Inferior parietal cortex (tissue), 1 donor: ENCODE measurements around the gene SYT12.
"Not testable (repeated sequence)": the region's sequence is repeated elsewhere in the genome, so short reads cannot be mapped to it uniquely, and the experiment has no call there.

ENCODE experiments used
- DNase-seq: peaks from one replicate; pipeline ENCODE4 v3.0.0-alpha.2; 2016; ENCODE audit errors: extremely low spot score

Gene SYT12

DNA sequence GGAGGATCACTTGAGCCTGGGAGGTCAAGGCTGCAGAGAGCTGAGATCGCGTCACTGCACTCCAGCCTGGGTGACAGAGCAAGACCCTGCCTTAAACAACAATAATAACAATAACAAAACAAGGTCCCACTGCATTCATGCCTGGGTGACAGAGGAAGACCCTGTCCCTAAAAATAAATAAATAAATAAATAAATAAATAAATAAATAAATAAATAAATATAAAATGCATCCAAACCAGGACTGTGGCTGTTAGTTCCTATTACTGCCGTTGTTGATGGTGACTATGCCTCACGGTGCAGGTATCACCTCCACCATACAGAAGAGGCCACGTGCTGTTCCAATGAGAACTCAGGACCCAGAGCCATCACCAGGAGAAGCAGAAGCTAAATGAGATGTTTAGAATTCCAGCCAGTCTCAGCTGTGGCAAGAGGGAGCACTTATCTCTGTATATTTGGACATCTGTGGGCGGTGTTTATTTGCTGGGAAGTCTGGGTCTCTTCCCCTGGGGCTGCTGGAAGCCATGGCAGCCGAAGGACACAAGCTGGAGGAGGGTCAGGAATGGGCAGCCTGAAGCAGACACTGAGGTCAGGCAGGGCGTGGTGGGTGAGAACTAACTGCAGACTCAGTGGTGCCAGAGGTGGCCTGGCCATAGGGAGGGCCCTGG is 26.2 kb upstream of the SYT12 start:
- no peak for DNase-seq

DNA sequence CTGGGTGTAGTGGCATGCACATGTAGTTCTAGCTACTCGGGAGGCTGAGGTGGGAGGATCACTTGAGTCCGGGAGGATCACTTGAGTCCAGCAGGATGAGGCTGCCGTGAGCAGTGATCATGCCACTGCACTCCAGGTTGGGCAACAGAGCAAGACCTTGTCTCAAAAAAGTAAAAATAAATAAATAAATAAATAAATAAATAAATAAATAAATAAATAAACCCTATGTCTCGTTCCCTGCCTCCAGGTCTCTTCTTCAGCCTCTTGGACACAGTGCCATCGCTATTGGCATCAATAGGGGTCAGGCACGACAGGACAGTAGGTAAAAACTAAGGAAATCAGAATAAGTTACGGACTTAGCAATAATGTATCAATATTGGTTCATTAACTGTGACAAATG is 23.4 kb upstream of the SYT12 start:
- DNase-seq = no peak

DNA sequence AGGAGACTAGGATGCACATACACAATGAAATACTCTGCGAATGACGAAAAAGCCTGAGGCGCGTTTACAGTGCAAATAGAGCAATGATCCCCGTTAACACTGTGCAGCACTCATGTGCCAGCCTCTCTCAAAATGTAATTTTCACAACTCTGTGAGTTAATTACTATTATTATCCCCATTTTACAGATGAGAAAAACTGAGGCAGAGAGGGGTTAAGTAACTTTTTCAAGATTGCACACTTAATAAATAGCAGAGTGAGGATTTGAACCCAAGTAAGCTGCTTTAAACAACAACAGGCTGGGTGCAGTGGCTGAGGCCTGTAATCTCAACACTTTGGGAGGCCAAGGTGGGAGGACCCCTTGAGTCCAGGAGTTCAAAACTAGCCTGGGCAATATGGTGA is 21.6 kb upstream of the SYT12 start:
- DNase-seq = no peak

DNA sequence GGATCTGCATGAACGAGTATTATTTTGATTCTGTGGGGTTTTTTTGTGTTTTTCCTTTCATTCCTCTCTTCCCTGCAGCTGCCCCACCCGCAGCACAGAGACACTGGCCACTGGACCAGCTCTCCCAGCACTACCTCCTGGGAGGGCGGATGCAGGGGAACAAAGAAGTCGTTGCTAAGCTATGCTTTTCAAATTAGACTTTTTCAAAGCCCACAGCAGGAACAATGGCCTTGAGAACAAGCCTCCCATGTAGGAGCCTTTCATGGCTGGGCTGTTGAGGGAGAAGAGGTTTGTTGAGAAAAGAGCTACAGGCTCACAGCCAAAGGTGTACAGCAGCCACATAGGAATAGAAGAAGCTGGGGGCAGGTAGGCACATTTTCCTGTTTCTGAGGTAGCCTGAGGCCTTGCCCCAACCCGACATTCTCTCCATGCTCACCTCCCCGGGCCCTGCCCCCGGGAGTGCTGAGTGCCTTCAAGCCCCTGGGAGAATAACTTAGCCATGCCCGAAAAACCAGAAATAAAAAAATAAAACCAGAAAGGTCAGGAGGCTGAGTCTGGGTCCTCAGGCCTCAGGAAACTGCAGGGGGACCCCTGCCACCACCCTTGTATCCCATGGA is 20.5 kb upstream of the SYT12 start:
- DNase-seq = no peak

DNA sequence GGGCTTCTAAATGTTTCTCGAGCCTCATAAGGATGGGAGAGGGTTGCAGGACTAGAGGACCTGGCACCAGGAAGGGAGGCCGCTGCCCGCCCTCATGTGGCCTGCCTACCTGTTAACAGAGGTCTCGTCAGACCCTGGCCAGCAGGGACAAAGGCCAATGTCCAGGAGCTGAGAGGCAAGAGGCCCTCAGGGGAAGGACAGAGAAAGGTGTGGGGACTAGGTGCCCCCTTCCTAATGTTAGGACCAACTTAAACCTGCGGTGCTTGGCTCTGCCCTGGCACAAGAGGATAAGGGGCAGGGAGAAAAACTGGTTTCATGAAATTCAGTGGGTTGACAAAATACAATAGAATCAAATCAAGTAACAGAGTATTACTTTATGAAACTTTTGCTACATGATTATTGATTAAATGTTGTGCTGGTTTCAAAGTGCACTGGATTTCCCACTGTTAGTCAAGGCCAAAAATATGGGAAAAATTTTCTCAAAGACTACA is 20.0 kb upstream of the SYT12 start:
- DNase-seq = no peak

DNA sequence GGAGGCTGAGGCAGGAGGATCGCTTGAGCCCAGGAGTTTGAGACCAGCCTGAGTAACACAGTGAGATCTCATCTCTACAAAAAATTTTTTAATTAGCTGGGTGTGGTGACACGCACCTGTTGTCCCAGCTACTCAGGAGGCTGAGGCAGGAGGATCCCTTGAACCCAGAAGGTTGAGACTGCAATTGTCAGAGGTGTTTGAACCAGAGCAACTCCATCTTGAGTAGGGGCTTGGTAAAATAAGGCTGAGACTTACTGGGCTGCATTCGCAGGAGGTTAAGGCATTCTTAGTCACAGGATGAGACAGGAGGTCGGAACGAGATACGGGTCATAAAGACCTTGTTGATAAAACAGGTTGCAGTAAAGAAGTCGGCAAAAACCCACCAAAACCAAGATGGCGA is 17.7 kb upstream of the SYT12 start:
- DNase-seq = not testable (repeated sequence)

DNA sequence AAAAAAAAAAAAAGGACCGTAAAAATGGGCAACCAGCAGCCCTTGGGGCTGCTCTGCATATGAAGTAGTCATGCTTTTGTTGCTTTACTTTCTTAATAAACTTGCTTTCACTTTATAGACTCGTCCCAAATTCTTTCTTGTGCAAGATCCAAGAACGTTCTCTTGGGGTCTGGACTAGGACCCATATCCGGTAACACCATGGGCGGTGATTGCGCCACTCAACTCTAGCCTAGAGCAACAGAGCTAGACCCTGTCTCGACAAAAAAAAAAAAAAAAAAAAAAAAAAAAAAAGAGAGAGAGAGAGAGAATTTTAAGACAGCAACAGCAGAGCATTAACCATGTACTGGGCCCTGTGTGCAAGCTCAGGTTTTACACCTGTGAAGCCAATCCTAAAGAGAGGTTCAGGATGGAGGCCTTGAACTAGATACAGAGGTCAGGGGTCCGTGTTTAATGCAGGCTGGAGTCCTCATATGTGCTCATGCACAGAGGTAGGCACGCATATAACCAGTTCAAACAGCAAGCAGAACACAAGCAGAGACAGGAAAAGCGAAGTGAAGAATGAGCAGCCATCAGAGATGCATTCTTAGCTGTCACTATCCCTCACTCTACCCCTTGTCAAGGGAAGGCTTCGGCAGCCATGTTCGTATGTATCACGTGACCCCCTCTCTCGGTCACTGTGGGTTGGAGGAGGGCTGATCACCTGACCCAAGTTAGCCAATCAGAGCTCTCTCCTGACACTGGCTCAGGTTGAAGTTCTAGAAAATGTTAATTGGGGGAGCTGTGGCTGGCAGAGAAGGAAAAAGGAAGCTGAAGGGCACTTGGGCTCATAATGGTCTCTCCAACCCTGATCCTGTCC is 16.7 kb upstream of the SYT12 start:
- DNase-seq = peak; percentile 31

DNA sequence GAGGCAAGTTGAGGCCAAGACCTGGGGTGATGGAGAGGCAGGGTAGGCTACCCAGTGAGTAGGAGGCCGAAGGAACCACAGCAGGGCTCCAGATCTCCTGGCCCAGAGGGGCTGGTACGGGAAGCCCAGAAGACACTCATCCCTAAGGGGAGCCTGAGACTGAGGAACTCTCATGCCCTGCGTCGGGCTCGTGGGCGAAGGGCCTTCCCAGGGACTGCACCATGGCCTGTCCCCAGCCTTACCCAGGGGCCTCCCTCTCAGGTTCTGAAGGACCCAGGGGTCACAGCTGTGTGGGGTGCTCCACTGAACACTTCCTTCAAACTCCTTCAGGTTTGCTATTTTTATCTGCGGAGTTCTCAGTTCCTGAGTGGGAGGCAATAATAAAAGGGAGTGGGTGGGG is 15.8 kb upstream of the SYT12 start:
- DNase-seq = no peak

DNA sequence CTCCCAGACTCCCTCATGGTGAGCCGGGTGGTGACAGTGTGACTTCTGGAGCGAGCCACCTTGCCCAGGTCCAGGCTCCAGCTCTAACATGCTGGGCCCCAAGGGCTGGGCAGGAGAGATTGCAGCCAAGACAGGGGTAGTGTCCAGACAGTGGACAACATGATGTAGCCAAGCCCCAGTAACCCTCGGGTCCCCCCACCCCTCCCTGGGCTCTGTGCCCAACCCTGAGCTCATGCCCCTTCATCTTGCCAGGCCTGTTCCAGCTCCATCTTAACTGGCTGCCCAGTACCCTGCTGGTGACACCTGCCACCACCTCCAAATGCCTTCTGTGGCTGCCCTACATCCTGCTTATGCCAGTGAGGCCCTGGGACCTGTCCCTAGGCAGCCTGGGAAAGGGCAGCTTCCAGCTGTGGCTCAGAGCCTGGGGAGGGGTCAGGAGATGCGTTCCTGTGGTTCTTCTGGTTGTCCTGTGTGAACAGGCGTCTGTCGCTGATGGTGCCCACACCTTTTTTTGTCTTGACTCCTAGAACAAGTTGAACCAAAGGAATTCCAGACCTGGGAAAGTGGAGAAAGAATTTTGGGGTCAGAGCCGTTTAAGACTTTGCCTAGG is 12.5 kb upstream of the SYT12 start:
- DNase-seq = no peak

DNA sequence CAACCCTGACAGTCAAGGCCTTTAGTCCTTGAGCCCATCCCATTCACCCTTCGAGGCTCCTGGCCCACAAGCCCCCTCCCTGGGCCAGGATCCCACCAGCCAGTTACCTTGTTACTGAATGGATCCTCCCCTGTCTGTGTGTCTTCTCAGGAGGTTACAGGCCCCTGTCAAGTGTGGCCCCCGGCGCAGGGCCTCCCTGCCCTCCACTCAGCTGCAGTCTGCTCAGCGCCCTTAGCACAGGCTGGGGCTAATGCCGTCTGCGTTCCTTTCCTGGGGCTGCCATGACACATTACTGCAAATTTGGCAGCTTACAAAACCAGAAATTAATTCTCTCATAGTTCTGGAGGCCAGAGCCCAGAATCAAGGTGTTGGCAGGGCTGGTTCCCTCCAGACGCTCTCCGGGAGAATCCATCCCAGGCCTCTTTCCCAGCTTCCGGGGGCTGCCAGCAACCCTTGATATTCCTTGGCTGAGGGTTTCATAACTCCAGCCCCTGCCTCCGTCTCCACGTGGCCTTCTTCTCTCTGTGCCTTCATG is 9.4 kb upstream of the SYT12 start:
- DNase-seq = no peak

DNA sequence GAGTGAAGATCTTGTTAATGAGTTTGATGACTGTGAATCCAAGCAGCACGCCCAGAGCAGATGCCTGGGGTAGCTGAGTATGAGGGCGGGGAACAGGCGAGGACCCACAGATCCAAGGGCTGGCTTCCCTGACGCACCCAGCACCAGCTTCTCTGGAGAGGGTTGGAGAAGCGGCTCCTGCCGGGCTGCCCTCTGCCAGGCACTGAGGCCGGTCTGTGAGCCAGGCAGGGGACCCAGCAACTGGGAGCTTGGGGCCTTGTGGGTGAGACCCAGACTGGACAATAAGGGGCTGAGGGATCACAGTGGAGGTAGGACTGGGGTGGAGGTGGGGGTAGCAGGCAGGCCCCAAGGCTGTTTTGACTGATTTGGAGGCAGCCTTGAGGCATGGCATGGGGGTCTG is 8.6 kb upstream of the SYT12 start:
- no peak for DNase-seq

DNA sequence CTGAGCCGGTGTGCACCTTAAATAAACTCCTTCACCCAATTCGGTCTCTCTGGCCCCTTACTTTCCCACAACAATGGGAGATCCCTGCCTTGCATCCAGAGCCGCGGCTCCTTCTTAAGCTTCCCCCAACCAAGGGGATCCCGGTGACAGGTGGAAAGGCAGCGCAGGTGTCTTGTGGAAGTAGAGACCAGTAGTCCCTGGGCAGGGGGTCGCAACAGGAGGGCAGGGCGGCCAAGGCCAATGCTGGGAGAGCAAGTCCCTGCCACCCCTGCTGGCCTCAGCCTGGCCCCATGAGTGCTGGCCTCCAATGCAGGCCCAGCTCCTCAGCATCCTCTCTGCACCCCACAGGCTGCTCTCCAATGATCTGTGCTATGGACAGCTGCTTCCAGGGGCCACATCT is 7.9 kb upstream of the SYT12 start:
- DNase-seq = no peak

DNA sequence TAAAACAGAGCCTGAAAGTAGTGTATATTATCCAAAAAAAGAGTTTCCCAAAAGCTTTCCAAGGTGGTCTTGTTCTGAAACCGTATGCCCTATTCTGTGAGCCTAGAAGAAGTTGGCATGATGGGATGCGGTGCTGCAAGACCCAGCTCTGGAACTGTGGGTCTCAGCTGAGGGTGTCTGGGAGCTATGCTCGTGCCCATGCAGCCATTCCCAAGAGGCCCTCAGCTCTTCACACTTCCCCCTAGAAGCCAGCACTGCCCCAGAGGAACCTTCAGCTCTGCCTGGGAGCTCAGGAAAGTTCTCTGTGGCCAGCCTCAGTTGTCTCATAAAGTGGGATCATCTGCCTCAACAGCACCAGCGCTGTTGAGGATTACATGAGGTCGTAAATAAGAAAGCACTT is 6.4 kb upstream of the SYT12 start:
- DNase-seq = no peak

DNA sequence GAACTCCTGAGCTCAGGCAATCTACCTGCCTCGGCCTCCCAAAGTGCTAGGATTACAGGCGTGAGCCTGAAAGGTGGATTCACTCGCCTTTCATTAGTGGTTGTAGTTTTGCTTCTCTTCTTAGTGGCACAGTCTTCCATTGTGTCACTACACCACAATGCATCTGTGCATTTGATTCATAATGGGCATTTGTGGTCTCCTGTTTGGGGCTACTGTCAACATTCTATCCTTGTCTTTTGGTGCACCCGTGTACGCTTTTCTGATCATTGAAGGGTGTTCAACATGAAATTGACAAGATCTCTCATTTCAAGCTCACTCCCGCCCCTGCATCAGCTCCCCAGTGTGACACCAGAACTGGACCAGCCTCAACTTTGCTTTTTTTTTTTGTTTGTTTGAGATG is 2.0 kb upstream of the SYT12 start:
- no peak for DNase-seq

DNA sequence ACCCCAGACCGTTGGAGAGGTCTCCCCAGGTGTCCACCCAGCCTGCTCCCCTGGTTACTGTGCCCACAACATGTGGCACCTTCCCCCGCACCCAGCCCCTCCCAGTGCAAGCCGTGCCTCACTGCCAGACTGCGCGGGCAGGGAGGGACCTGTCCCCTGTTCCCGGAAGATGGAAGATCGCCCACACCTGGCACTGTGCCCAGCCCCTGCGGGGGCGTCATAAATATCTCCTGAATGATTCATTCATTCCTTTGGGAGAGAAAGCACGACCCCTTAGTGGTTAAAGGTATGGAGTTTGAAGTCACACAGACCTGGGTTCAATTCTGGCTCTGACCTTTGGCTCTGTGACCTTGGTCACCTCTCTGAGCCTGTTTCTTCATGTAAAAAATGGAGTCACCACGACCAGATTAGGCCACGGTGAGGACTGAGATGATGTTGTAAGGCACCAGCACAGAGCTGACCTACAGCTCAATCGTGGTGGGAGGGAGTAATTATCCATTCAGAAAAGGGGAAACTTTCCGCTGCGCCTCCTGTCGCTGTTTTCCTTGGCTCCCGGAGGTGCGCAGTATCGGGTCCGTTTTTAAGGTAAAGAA is 497 bp upstream of the SYT12 start:
- DNase-seq = peak; percentile 36

DNA sequence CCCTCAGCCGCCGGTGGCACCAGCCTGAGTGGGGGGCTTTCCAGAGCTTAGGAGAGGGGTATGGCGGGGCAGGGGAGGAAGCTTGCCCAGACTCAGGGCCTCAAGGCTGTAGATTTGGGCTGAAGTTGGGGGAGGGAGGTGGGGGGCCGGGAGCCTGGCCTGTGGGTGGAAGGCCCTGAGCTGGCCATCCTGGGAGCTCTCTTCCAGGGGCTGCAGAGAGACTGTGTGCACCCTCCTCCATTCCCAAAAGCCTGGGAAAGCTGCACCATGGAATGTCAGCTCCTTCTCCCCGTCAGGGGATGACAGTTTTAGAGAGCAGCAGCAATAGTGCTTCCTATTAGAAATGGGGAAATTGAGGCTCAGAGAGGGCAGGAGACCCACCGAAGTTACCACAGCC is 1.0 kb downstream of the SYT12 start:
- DNase-seq = no peak

DNA sequence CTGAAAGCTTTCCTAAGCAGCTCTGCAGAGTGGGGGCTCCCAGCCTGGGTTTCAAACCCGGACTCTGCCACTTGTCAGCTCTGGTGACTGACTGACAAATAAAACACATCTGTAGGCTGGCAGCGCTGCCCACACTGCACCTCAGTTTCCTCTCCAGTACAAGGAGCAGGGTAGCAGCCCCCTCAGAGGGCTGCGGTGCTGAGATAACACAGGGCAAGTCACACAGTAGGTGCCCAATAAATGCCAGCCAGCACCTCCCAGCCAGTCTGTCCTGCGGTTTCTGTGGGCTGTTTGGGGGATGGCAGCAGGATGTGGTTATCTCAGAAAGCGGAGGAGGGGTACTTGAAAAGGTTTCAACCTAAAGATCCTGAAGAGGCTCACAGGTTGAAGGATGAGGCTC is 1.5 kb downstream of the SYT12 start:
- DNase-seq = no peak

DNA sequence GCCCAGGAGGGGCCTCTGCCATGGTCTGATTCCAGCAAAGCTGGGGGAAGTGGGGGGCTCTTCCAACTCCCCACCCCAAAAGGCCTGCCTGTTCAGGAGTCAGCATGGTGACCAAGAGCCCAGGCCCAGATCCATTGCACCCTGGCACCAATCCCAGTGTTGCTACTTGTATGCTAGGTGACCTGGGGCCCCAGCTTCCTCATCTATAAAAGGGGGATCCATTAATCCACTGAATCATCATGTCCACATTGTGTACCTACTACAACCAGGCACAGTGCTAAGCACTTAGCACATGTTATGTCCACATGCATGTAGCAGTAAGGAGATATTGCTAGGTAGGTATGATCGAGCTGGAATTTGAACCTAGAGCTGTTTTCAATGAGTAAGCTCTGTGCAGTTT is 2.0 kb downstream of the SYT12 start:
- no peak for DNase-seq

DNA sequence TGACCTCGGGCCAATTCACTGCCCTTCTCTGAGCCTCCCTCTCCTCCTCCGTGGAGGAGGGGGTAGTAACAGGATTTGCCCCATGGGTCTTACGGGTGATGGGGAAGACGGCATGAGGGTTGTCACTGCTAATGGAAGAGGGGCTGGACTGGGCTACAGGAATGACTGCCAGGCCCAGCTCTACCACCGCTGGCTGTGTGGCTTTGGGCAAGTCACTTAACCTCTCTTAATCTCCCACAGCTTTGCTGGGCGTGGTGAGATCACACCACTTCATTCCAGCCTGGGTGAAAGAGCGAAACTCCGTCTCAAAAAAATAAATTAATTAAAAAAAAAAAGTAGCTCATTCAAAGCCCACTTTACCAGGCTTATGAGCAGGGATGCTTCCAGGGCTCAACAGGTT is 2.8 kb downstream of the SYT12 start:
- DNase-seq = no peak

DNA sequence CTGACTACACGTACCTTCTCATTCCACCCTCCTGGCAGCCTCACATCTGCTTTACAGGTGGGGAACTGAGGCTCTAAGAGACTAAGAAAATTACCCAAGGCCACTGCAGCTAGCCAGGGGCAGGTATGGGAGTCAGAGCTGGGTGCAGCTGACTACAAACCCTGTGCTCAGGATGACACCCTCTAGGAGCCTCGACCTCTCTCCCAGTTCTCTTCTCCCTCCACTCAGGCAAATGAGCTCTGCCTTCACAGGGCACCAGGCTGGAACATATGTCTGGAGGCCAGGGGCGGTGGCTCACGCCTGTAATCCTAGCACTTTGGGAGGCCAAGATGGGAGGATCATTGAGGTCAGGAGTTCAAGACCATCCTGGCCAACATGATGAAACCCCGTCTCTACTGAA is 4.0 kb downstream of the SYT12 start:
- DNase-seq = no peak

DNA sequence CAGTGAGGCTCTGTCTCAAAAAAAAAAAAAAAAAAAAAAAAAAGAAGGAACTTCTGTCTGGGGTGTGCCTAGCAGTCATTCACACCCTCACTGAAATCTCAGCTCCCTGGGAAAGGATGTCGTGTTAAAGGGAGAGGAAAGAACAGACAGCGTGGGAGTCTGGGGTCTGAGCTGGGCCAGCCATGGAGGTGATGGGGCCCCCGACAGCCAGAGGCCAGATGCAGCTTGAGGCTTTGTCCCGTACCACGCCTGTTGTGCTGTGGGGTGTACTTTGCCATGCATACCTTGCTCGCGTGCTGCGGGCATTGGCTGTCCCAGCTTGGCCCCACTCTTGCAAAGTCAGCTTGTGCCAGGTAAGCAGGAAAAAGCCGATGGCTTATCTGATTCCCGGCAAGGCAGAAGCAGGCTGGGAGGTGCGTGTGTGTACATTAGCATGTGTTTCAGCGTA is 4.6 kb downstream of the SYT12 start:
- DNase-seq = no peak
